Loucy (cell line): ENCODE data around the gene BCKDHA.
"Not testable (repeated sequence)": the region's sequence is repeated elsewhere in the genome, so short reads cannot be mapped to it uniquely, and the experiment has no call there.

ENCODE experiments used
- H2AFZ ChIP-seq: fragments of 200-600 bp; sonication (generic); 2 replicates; pipeline ENCODE4 v1.6.0; 2016; ENCODE audit warnings: antibody characterized with exemption, mild to moderate bottlenecking, low read length, moderate library complexity
- H3F3A ChIP-seq: fragments of 200-600 bp; 2 replicates; pipeline ENCODE4 v1.6.0; 2016; ENCODE audit warnings: antibody characterized with exemption, low read depth, mild to moderate bottlenecking
- H3K27me3 ChIP-seq: fragments of 200-600 bp; sonication (generic); 2 replicates; pipeline ENCODE4 v1.6.1; 2014; ENCODE audit warnings: low read length, mild to moderate bottlenecking; ENCODE audit not compliant: insufficient read depth, poor library complexity, severe bottlenecking
- H3K36me3 ChIP-seq: fragments of 200-600 bp; sonication (generic); 2 replicates; pipeline ENCODE4 v1.6.1; 2016; ENCODE audit warnings: low read length; ENCODE audit not compliant: insufficient read depth
- H3K4me1 ChIP-seq: fragments of 200-600 bp; sonication (generic); 2 replicates; pipeline ENCODE4 v1.5.1; 2014; ENCODE audit warnings: low read length, mild to moderate bottlenecking; ENCODE audit not compliant: insufficient read depth, poor library complexity, severe bottlenecking
- H3K4me2 ChIP-seq: fragments of 200-600 bp; sonication (generic); 2 replicates; pipeline ENCODE4 v1.6.0; 2014; ENCODE audit warnings: antibody characterized with exemption, low read length, low read depth, mild to moderate bottlenecking; ENCODE audit not compliant: poor library complexity, severe bottlenecking
- H3K4me3 ChIP-seq: fragments of 200-600 bp; sonication (generic); 2 replicates; pipeline ENCODE4 v1.5.1; 2014; ENCODE audit warnings: low read length, mild to moderate bottlenecking, mixed read lengths; ENCODE audit not compliant: poor library complexity, severe bottlenecking
- H3K79me2 ChIP-seq: fragments of 200-600 bp; sonication (generic); 2 replicates; pipeline ENCODE4 v1.6.1; 2014; ENCODE audit warnings: low read length; ENCODE audit not compliant: insufficient read depth
- H3K9ac ChIP-seq: fragments of 200-600 bp; sonication (generic); 2 replicates; pipeline ENCODE4 v1.6.0; 2014; ENCODE audit warnings: mild to moderate bottlenecking, low read depth, low read length, moderate library complexity; ENCODE audit not compliant: poor library complexity, severe bottlenecking
- H3K9me2 ChIP-seq: fragments of 200-600 bp; sonication (generic); replicated peaks from 2 replicates; pipeline ENCODE4 v1.6.1; 2016; ENCODE audit warnings: low read depth, low read length, mixed read lengths
- H3K9me3 ChIP-seq: fragments of 200-600 bp; sonication (generic); 2 replicates; pipeline ENCODE4 v1.6.1; 2014; ENCODE audit warnings: mild to moderate bottlenecking, antibody characterized with exemption, low read length, low read depth; ENCODE audit not compliant: insufficient read depth
- H4K20me1 ChIP-seq: fragments of 200-600 bp; sonication (generic); 2 replicates; pipeline ENCODE4 v1.6.0; 2014; ENCODE audit warnings: antibody characterized with exemption, low read length, mild to moderate bottlenecking; ENCODE audit not compliant: insufficient read depth, poor library complexity, severe bottlenecking
- CTCF ChIP-seq: fragments of 200-600 bp; sonication (generic); conservative IDR thresholded peaks from 2 replicates; pipeline ENCODE4 v1.5.1; 2014; ENCODE audit warnings: mild to moderate bottlenecking, antibody characterized with exemption, low read length
- EZH2phosphoT487 ChIP-seq: fragments of 200-600 bp; IDR thresholded peaks from 2 replicates; pipeline ENCODE4 v1.6.1; 2018; ENCODE audit warnings: antibody characterized with exemption, mild to moderate bottlenecking, moderate library complexity, borderline replicate concordance

Gene BCKDHA

GRCh38 chr19:41434450-41434849 lies 36.8 kb downstream of the BCKDHA start:
- Histone ChIP-seq H2AFZ (no peak overlapping the region), H3K27me3 (no peaks in the 10 kb centered on the region), H3K9ac (no peak overlapping the region), H3K9me2 (no peaks in the 10 kb centered on the region), H3F3A (no peaks in the 10 kb centered on the region), H3K9me3 (no peaks in the 10 kb centered on the region), H3K4me1 (peaks cover 12% of the 10 kb centered on the region), H3K36me3 (peaks cover 12% of the 10 kb centered on the region; the same call in 1 of the 2 replicates), H4K20me1 (no peaks in the 10 kb centered on the region), H3K79me2 (peaks cover 17% of the 10 kb centered on the region; the same call in 1 of the 2 replicates), H3K4me2 (no peak overlapping the region), H3K4me3 (no peak overlapping the region)
- TF ChIP-seq EZH2phosphoT487, result no peak
- TF ChIP-seq CTCF, result no peak

GRCh38 chr19:41435376-41435775 lies 37.8 kb downstream of the BCKDHA start:
- H4K20me1 ChIP-seq, H3F3A ChIP-seq, H3K9ac ChIP-seq, H3K4me3 ChIP-seq, H3K9me2 ChIP-seq, H3K4me2 ChIP-seq, H3K9me3 ChIP-seq, H3K27me3 ChIP-seq, H2AFZ ChIP-seq: not testable (repeated sequence)
- Histone ChIP-seq H3K4me1 (peaks cover 12% of the 10 kb centered on the region), H3K79me2 (peaks cover 17% of the 10 kb centered on the region; the same call in 1 of the 2 replicates), H3K36me3 (peaks cover 12% of the 10 kb centered on the region; the same call in 1 of the 2 replicates)

GRCh38 chr19:41435936-41436673 lies 38.5 kb downstream of the BCKDHA start:
- no peak for TF ChIP-seq EZH2phosphoT487
- TF ChIP-seq CTCF, result no peak
- H3K4me2 ChIP-seq, result no peak overlapping the region
- no peaks in the 10 kb centered on the region for H3F3A ChIP-seq
- peaks cover 12% of the 10 kb centered on the region; the same call in 1 of the 2 replicates for H3K36me3 ChIP-seq
- peaks cover 17% of the 10 kb centered on the region; the same call in 1 of the 2 replicates for H3K79me2 ChIP-seq
- no peak overlapping the region for H3K9ac ChIP-seq
- H2AFZ ChIP-seq, result no peak overlapping the region
- H3K4me1 ChIP-seq, result peaks cover 12% of the 10 kb centered on the region
- H3K27me3 ChIP-seq, result no peaks in the 10 kb centered on the region
- H3K9me2 ChIP-seq, result no peaks in the 10 kb centered on the region
- no peaks in the 10 kb centered on the region for H3K9me3 ChIP-seq
- no peak overlapping the region for H3K4me3 ChIP-seq
- H4K20me1 ChIP-seq, result no peaks in the 10 kb centered on the region

GRCh38 chr19:41436674-41436951 lies 39.0 kb downstream of the BCKDHA start:
- no peaks in the 10 kb centered on the region for H3K27me3 ChIP-seq
- H3K9me2 ChIP-seq, result no peaks in the 10 kb centered on the region
- H3K4me3 ChIP-seq, result no peak overlapping the region
- no peak overlapping the region for H3K4me2 ChIP-seq
- H3K9me3 ChIP-seq, result no peaks in the 10 kb centered on the region
- H3K9ac ChIP-seq, result no peak overlapping the region
- peaks cover 12% of the 10 kb centered on the region; the same call in 1 of the 2 replicates for H3K36me3 ChIP-seq
- no peaks in the 10 kb centered on the region for H4K20me1 ChIP-seq
- peaks cover 17% of the 10 kb centered on the region; the same call in 1 of the 2 replicates for H3K79me2 ChIP-seq
- no peaks in the 10 kb centered on the region for H3F3A ChIP-seq
- peaks cover 12% of the 10 kb centered on the region for H3K4me1 ChIP-seq
- TF ChIP-seq CTCF, result no peak
- TF ChIP-seq EZH2phosphoT487, result no peak
- no peak overlapping the region for H2AFZ ChIP-seq
